ENCODE data around the gene C1QTNF9B.
"Not testable (repeated sequence)": the region's sequence is repeated elsewhere in the genome, so short reads cannot be mapped to it uniquely, and the experiment has no call there.

Gene C1QTNF9B

DNA sequence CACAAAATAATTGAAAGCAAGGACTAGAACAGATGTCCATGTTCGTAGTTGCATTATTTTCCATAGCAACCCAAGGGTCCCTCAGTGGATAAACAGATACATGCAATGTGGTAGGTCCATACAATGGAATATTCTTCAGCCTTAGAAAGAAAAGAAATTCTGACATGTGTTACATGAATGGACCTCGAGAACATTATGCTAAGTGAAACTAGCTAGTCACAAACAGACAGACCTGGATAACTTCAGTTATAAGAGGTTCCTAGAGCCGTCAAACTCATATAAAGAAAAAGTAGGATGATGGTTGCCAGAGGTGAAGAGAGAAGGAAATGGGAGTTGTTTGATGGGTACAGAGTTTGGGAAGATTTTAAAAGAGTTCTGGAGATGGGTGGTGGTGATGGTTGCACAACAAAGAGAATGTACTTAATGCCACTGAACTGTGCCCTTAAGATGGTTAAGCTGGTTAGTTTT, at the start of gene C1QTNF9B:
Gene C1QTNF9B (minus strand): TSS at position 51 of the 468 bp plus-strand sequence.
- DNase-seq (ENCODE audit: low spot score): not testable (repeated sequence)

DNA sequence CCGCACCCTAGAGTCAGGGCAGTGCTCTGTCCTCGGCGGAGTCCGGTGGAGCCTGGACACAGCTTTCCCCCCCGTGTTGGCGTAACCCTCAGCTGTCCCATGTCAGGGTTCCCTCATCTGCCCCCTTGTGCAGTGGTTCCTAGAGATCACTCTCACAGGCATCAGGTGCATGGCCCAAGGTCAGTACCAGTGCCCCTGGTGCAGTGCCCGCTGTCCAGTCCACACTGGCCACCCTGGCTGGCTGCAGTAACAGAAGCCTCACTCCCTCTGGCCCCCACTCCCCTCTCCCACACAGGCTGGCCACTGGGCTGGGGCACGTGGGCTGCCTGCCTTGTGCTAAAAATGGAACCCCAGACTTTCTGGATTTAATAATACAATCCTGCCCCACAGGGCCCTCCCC, 49.6 kb upstream of the C1QTNF9B start:
- DNase-seq (ENCODE audit: low spot score): no peak

DNA sequence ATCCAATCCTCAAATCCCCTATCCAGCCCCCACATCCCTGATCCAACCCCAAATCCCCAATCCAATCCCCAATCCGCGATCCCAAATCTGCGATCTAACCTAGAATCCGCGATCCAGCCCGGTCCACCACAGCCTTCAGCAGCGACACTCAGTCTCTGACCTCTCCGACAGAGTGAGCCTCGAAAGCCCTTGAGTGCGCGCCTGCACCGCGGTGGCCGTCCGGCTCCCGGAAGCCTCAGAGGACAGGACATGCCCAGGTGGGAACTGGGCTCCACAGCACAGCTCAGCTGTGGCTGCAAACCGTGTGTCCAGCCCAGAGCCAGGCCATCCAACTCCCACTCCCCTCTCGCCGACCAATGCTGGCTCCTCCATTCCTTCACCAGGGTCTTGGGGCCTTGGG, 48.8 kb upstream of the C1QTNF9B start:
- DNase-seq (ENCODE audit: low spot score): no peak

GRCh38 chr13:23945612-23946011, 48.3 kb upstream of the C1QTNF9B start:
- no peak for DNase-seq (ENCODE audit: low spot score)

GRCh38 chr13:23941211-23941610, 43.9 kb upstream of the C1QTNF9B start:
- no peak for DNase-seq (ENCODE audit: low spot score)

- not testable (repeated sequence) for DNase-seq (ENCODE audit: low spot score)
Measured at GRCh38 chr13:23939666-23940065, 42.4 kb upstream of the C1QTNF9B start.

DNA sequence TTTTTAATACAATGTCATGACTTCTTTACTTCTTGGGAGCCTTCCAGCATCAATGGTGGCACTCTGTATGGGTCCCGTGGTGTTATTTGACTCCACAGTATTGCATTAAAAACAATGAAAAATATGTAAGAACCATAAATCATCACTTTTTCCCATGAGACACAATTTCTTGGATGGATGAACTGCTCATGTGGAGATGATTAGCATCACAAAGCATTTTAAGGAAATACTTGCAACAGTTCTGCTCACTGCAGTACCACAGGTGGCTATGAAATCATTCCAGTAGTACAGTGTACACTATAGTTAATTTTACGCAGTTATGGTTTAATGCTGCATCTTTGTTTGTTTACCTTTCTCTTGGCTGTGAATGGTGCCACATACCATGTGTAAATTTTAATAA, 37.2 kb upstream of the C1QTNF9B start:
- no peak for DNase-seq (ENCODE audit: low spot score)

DNA sequence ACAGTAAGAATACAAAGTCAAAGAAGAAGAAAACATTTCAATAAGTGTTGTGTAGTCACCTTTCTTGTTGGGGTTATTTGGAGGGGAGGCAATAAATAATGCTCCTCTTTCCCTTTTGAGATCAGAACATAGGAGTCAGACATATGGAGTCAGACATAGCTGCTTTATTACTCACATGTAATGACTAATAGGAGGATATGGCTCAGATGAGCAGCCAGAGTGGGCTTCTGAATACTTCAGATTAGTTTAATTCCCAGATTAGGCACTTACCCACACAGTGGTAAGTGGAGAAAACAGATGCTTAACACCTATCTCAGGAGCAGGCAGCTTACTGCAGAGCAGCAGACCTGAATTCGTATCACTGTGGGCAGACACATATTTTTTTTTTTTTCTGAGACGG, 31.7 kb upstream of the C1QTNF9B start:
- no peak for DNase-seq (ENCODE audit: low spot score)

GRCh38 chr13:23923031-23923430, 25.7 kb upstream of the C1QTNF9B start:
- no peak for DNase-seq (ENCODE audit: low spot score)

DNA sequence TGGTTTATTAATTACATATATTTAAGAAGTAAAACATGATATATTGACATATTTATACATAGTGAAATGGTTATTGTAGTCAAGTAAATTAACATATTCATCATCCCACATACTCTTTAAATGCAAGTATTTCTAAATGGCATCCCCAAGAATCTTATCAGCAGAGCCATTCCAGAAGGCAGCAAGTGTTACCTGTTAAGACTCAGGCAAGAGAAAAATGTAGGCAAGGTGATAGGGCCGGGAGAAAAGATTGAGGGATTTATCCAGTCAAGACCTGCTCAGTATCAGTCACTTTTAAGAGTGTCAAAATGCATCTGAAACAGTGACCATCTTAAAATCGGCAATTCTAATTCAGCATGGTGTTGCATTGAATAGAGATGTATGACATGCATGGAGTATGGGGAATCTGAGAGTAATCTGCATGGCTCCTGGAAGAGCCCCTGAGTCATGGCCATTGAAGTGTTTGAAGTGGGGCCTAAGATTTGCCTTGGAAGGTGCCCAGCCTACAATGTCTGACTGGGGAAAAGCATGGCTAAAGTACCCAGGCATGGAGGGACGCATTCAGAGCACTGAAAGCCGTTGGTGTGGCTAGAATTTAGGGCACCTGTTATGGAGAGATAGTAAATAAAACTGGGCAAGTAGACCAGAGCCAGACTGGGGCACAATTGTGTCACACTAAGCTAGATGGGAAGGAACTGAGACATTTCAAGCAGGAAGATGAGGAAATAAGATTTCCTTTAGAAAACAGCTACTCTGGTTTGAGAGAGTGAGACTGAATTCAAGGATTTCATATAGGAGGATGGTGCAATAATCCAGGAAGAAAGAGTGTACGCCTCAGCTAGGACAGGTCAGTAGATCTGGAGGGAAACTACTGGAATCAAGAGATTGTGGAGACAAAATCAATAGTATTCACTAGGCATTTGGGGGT, 25.0 kb upstream of the C1QTNF9B start:
- DNase-seq (ENCODE audit: low spot score): no peak

GRCh38 chr13:23921451-23921888, 24.2 kb upstream of the C1QTNF9B start:
- peak; percentile 25 for DNase-seq (ENCODE audit: low spot score)

DNA sequence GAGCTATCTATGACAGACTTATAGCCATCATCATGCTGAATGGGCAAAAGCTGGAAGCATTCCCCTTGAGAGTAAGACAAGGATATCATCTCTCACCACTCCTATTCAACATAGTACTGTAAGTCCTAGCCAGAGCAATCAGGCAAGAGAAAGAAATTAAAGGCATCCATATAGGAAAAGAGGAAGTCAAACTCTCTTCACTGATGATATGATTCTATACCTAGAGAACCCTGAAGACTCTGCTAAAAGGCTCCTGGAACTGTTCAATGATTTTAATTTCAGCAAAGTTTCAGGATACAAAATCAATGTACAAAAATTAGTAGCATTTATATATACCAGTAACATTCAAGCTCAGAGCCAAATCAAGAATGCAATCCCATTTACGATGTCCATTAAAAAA, 21.7 kb upstream of the C1QTNF9B start:
- no peak for DNase-seq (ENCODE audit: low spot score)

DNA sequence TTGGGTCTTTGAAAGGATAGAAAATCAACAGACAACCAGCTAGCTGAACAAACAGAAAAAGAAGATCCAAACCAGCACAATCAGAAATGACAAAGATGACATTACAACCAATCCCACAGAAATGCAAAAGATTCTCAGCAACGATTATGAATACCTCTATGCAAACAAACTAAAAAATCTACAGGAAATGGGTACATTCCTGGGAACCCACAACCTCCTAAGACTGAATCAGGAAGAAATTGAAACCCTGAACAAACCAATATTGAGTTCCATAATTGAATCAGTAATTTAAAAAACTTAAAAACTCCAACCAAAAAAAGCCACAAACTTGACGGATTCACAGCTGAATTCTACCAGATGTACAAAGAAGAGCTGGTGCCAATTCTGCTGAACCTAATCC, 20.9 kb upstream of the C1QTNF9B start:
- no peak for DNase-seq (ENCODE audit: low spot score)

DNA sequence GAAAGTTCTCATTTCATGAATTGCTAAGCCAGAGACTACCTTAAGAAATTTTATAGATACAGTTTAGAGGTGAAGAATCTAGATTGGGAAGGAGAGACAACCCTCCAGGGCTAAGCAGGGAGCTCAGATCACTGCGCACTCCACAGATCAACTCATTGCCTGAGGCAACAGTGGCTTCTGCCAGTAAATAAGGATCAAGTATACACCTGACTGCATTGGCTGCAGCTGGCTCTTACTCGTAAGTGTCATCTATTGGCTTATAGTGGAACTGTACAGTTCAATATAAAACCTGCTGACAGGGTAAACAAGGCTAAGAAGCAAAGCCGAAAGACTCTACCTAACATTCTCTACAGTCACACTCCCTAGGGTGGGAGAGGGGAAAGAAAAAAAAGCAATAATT, 18.0 kb upstream of the C1QTNF9B start:
- DNase-seq (ENCODE audit: low spot score): no peak

GRCh38 chr13:23912469-23912868, 15.2 kb upstream of the C1QTNF9B start:
- DNase-seq (ENCODE audit: low spot score): no peak

DNA sequence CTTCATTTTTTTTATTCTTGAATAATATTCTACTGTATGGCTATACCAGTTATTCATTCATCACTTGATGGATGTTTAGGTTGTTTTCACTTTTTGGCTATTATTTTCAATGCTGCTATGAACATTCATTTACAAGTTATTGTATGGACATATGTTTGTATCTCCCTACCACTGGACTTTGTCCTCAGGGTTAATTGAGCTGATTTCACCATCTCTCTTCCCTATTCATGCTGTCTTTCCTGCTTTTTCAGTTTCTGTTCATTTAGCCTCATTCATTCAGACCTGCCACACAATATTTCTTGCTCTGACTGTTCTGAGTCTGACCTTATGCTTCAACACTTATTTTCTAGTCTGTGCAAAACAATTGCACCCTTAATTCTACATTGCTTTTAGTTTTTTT, 12.3 kb upstream of the C1QTNF9B start:
- no peak for DNase-seq (ENCODE audit: low spot score)

GRCh38 chr13:23905766-23906165, 8.5 kb upstream of the C1QTNF9B start:
- no peak for DNase-seq (ENCODE audit: low spot score)

DNA sequence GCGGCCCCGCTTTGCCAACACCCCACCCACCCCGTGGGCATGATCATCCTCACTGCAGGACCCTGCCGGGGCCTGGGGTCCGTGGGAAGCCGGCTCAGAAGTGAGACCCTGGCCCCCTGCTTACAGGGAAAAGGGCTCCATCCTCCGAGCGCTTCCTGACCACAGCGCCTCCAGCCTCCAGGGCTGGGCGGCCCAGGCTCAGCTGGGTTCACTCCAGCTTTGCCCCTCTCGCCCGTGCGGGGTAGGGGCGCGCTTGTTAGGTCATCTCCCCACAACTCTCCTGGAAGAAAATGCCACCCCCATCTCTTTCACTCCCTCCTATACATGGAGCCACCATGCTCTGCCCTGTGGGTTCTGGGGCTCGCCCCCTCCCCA, 6.6 kb upstream of the C1QTNF9B start:
- DNase-seq (ENCODE audit: low spot score): no peak

- DNase-seq (ENCODE audit: low spot score): no peak
Measured at GRCh38 chr13:23902975-23903905, 5.9 kb upstream of the C1QTNF9B start.

DNA sequence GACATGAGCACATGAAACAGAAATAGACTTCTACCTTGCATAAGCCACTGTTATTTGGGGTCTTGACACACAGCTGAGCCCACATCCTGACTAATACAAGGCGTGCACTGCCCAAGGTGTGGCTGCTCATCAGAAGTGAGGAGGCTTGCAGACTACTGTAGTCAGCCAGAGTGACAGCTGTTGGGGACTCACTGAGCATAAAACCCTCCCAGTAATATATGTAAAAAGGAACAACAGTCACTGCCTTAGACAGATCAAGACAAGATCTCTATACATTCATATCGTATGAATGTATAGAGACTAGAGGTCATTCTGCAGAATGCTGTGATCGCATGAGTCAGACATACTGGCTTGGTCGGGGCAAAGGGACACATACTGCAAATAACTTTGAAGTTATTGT, 4.1 kb upstream of the C1QTNF9B start:
- DNase-seq (ENCODE audit: low spot score): no peak

DNA sequence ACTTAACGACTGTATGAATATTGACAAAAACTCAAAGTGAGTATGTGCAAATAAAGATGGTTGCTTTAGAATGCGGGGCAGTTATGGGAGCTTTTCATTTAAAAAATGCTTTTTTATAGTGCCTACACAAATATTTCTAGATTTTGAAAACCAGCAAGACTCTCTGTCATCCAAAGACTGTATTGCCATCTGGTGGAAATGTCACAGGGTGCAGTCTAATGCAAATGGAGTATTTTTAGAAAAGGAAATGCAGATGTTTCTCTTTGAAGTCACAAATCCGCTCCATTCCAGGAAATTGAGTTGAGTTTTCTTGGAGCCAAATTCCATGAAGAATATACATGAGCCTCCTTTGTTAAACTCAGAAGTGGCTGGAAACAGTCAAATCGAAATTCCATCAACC, 2.3 kb upstream of the C1QTNF9B start:
- DNase-seq (ENCODE audit: low spot score): peak; percentile 29

GRCh38 chr13:23898101-23898500, 799 bp upstream of the C1QTNF9B start:
- DNase-seq (ENCODE audit: low spot score): no peak

DNA sequence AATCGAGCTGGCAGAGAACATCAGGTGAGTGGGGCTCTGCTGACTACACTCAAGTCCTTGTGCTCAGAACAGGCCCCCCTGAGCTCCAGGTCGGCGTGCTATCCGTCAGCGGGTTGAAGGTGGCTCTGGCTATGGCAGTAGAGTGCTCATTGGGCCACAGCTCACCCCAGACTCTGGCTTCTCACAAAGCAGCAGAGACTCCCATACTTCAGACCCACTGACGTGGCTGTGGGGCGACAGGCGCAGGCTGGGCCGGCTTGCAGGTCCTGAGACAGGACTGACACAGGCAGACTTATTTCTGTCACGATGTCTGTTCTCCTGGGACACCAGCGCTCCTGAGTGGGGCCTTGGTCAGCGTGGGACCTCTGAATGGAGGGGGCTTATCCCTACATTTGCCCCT, 2.6 kb downstream of the C1QTNF9B start:
- not testable (repeated sequence) for DNase-seq (ENCODE audit: low spot score)
